T-helper 2 cell (primary cell): ENCODE data around the gene JARID2.
"Not testable (repeated sequence)": the region's sequence is repeated elsewhere in the genome, so short reads cannot be mapped to it uniquely, and the experiment has no call there.

Experiments used
- DNase-seq, 5 experiments: peaks; one replicate each; pipeline versions ENCODE4 v3.0.0 to v3.0.0-alpha.2; 2012 to 2022

JARID2 gene

DNA sequence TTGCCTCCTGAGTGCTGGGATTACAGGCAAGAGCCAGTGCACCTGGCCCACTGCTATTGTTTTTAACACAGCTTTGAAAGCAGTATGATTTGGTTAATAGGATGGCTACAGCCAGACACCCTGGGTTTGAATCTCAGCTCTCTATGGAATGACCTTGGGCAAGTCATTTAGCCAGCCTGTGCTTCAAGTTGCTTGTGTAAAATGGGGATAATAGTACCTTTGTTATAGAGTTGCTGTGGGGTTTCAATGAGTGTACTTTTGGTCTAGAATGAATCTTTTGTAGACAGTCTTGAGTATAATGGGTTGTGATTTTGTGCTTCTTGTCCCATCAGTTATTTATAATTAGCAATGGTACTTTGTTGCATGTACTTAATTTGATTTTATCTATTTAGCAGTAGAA, 70.9 kb downstream of the JARID2 start:
- no peak for DNase-seq

DNA sequence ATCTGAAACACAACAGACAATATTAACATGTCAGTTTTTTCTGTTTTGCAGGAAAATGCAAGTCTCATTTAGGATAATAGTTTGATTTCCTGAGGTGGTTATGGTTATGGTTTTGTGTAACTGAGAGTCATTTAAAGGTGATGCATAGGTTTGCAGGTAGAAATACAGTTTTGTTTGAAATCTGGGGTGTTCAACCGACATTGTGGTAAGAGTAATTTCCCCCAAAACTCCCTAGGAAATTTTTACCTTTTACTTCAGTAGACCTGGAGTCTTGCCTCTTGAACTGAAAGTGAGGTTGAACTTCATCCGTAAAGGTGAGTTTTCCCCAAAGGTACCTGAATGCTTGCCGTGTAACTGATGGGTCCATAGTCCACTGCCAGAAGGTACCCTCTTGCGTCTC, 71.4 kb downstream of the JARID2 start:
- no peak for DNase-seq

- DNase-seq, result peak in 1 of 5 experiments; percentile 43
Observed at GRCh38 chr6:15317934-15318902, 72.3 kb downstream of the JARID2 start.

- no peak for DNase-seq
Observed at GRCh38 chr6:15319677-15320076, 73.8 kb downstream of the JARID2 start.

GRCh38 chr6:15320693-15321092, 74.8 kb downstream of the JARID2 start:
- DNase-seq, result peak in 1 of 5 experiments; percentile 45

DNA sequence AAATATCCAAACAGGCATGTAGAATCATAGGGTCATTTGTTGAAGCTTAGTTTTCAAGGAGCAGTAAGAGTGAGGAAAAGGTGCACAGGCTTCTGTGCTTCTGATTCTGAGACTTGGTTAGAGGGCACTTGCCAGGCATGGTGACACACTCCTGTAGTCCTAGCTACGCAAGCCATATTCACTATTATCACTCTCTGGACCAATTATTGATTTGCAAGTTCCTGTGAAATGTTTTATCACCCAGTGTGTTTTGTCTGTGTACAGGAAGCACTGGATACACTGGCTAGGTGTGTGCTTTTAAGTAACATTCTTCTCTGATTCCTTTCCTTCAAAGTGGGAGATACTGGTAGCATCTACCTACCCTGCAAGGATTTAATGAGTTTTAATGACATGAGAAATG, 76.3 kb downstream of the JARID2 start:
- DNase-seq, result no peak

DNA sequence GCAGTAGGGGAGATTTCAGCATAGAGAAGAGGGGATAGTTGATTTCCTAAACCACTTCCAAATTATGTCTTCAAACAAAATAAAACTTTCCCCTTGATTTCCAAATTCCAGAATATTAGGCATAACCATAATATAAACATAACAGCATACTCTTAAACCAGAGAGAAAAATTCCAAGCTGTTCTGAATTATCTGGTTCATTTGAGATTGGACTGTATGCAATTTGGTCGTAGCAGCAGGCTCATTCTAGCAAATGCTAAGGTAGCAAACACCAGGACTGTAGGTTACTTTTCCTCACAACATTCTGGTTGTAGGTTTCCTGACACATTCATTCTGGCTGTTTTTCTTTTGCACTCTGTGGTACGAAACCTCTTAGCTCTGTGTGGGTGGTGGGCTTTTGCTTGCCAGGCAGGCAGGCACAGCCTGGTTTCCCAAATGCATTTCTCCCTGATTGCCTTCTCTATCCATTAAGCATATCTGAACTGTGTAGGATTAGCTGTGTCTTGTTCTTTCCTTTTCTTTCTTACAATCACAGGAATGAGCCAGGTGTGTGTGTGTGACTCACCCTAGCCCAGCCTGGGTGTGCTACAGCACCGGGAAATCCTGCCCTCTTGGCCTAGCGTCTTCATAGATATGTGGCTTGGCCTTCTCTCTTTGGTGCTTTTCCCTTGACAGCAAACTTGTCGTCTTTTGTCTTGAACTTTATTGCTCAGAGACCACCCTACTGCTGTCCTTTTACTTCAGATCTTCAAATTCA, 77.1 kb downstream of the JARID2 start:
- DNase-seq, result no peak

GRCh38 chr6:15323611-15324010, 77.7 kb downstream of the JARID2 start:
- not testable (repeated sequence) for DNase-seq

DNA sequence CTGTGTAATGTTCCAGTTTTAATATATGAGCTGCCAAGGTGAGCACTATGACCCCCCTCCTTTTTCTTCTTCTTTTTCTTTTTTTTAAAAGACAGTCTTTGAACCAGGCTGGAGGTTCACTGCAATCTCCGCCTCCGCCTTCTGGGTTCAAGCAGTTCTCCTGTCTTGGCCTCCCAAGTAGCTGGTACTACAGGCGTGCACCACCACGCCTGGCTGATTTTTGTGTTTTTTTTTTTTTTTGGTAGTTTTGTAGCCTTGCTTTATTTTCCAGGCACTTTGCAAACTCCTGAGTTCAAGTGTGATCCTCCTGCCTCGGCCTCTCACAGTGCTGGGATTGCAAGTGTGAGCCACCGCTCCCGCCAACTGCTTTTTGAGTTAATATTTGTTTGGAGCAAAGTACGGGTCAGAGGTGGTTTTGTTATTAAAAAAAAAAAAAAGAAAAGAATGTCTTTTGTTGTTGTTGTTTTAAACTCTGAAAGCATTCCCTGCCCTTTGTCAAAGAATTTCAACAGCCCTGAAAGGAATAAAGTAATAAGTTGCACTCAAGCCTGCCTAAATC, 78.6 kb downstream of the JARID2 start:
- no peak for DNase-seq

- DNase-seq, result peak in 1 of 5 experiments; percentile 20
Observed at GRCh38 chr6:15325540-15325955, 79.7 kb downstream of the JARID2 start.

- peak in 2 of 5 experiments; percentile 21 to 60 for DNase-seq
Observed at GRCh38 chr6:15326067-15326614, 80.3 kb downstream of the JARID2 start.

DNA sequence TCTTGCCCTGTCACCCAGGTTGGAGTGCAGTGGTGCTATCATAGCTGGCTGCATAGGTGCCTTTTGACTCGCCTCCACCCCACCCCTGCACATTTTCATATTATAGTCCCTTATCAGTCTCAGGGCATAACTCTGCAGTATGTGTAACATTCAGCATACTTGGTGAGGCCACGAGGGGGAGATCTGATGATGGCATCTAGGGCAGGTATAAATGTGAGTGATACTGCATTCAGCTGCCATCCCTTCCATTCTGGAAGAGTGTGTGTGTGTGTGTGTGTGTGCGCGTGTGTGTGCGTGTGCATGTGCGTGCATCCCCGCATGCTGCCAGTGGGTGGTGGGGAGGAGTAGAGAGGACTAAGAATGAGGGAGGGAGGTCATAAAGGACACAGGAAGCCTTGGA, 81.4 kb downstream of the JARID2 start:
- DNase-seq, result peak in 2 of 5 experiments; percentile 6 to 78

DNA sequence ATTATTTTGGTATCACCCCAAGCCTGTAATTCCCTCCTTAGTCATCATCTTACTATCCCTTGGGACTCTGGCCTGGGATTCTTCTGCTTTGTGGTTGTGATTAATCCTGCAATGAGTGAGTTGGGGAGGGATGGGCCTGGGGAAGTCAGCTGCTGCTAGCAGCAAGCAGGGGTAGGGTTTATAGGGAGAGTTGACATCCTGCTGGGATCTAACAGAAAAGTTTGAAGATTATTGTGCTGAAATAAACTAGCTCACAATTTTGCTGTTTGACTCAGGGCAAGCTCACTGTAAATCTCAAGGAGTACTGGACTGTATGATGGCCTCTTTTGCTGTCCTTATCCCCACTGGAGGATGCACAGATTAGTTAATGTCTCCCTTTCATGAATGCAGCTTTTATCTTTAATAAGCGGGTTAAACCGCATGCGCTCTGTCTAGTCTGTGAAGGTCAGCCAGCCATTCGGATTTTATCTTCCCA, 83.4 kb downstream of the JARID2 start:
- DNase-seq, result no peak

- DNase-seq, result peak in 1 of 5 experiments; percentile 35
Observed at GRCh38 chr6:15330174-15330944, 84.5 kb downstream of the JARID2 start.

GRCh38 chr6:15331143-15331542, 85.3 kb downstream of the JARID2 start:
- DNase-seq, result no peak

GRCh38 chr6:15331629-15332251, 85.9 kb downstream of the JARID2 start:
- no peak for DNase-seq

- DNase-seq, result no peak
Observed at GRCh38 chr6:15332446-15332845, 86.6 kb downstream of the JARID2 start.

DNA sequence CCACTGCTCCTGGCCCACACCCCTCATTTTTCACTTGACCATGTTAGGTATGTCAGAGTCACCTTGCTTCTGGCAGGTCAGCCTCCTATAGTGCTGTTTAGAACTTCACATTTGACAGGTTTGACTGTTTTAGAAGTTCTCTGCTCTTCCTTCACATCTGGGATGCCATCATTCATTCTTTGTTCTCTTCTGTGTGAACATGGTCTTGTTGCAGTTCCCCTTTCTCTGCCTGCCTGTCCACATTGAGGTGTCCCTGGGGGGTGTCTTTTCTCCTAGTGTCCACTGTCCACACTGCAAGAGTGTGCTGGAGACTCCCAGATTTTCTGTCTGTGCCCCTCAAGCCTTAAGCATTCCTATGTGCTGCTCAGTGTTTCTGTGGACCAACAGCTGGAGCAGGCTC, 89.5 kb downstream of the JARID2 start:
- DNase-seq, result no peak

GRCh38 chr6:15335916-15336315, 90.0 kb downstream of the JARID2 start:
- no peak for DNase-seq

DNA sequence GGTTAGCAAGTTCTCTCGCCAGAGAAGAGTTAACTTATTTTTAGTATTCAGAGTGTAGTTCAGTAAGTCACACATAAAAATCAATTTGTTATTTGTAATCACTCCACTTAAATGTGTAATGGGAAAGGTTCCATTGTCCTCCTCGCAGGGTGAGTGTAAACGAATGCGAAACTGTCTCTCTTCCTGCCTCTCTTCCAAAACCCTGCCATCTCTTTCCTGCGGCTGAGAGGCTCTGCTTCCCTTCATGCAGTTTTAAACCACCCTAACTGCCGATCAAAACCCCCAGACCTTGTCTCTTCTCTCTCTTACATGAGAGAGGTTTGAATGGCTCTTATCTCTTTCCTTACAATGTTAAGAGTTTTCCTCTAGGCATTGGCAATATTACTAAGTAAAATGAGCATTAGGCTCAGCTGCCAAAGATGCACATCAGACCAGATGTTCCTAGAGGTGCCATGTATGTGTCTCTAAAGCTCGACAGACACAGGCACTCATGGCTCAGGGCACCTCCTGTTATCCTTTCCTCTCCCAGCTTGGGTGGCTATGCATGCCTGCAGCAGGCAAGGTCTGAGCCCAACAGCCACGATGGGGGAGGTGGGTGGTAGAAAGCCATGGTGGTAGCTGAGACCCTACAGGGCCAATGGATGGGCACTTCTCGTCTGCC, 91.2 kb downstream of the JARID2 start:
- DNase-seq, result no peak

DNA sequence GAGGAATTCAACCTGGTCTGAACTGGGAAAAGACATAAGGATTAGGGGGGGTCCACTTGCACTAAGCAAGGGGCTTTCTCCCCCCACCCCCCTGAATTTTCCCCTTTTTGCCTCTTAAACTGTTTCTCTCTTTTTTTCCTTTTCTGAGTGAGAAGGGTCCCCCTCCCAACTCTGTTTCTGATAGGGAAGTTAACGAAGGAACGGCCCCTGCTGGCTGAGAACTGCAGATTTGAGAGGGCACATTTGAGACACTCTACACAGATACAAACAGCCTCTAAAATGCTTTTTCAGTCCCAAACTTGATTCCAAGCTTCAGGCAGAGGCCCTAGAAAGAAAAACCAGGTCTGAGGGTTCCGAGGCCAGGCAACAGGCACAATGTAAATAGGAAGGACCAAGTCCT, 91.7 kb downstream of the JARID2 start:
- no peak for DNase-seq
